ENCODE measurements around the gene TMEM200A.
A peak's percentile ranks its signal among the peaks of the same experiment; 100 is the strongest.
"Not testable (repeated sequence)": the region's sequence is repeated elsewhere in the genome, so short reads cannot be mapped to it uniquely, and the experiment has no call there.

TMEM200A gene

GRCh38 chr6:130365166-130366106, at the start of gene TMEM200A:
TMEM200A (plus strand) TSS chr6:130366017; CDS start chr6:130440423, 74,406 bp downstream.
- Mint-ChIP-seq H3K36me3 (ENCODE audit: low read depth) (no peaks in the 10 kb centered on the region), H3K4me1 (ENCODE audit: low read depth) (peaks cover 18% of the 10 kb centered on the region), H3K9me3 (peaks cover 6% of the 10 kb centered on the region), H3K4me3 (peak within 1 kb of the TSS; percentile 80), H3K27me3 (ENCODE audit: low read depth) (peaks cover 64% of the 10 kb centered on the region), H3K27ac (peak within 1 kb of the TSS; percentile 26)

GRCh38 chr6:130320908-130321307, 44.9 kb upstream of the TMEM200A start:
- no peak overlapping the region for H3K4me3 Mint-ChIP-seq
- H3K27me3 Mint-ChIP-seq (ENCODE audit: low read depth): peaks cover 21% of the 10 kb centered on the region
- H3K4me1 Mint-ChIP-seq (ENCODE audit: low read depth): peaks cover 9% of the 10 kb centered on the region
- H3K36me3 Mint-ChIP-seq (ENCODE audit: low read depth): no peaks in the 10 kb centered on the region
- no peaks in the 10 kb centered on the region for H3K9me3 Mint-ChIP-seq
- no peak overlapping the region for H3K27ac Mint-ChIP-seq

GRCh38 chr6:130322673-130323268, 43.0 kb upstream of the TMEM200A start:
- Mint-ChIP-seq H3K27ac (no peak overlapping the region), H3K27me3 (ENCODE audit: low read depth) (peaks cover 27% of the 10 kb centered on the region), H3K4me3 (no peak overlapping the region), H3K4me1 (ENCODE audit: low read depth) (peaks cover 9% of the 10 kb centered on the region), H3K36me3 (ENCODE audit: low read depth) (no peaks in the 10 kb centered on the region), H3K9me3 (no peaks in the 10 kb centered on the region)

- peaks cover 9% of the 10 kb centered on the region for H3K4me1 Mint-ChIP-seq (ENCODE audit: low read depth)
- H3K27ac Mint-ChIP-seq: no peak overlapping the region
- no peaks in the 10 kb centered on the region for H3K36me3 Mint-ChIP-seq (ENCODE audit: low read depth)
- H3K27me3 Mint-ChIP-seq (ENCODE audit: low read depth): peaks cover 19% of the 10 kb centered on the region
- no peaks in the 10 kb centered on the region for H3K9me3 Mint-ChIP-seq
- no peak overlapping the region for H3K4me3 Mint-ChIP-seq
Measured at GRCh38 chr6:130324657-130325056, 41.2 kb upstream of the TMEM200A start.

GRCh38 chr6:130326496-130326895, 39.3 kb upstream of the TMEM200A start:
- peaks cover 9% of the 10 kb centered on the region for H3K4me1 Mint-ChIP-seq (ENCODE audit: low read depth)
- peaks cover 11% of the 10 kb centered on the region for H3K27me3 Mint-ChIP-seq (ENCODE audit: low read depth)
- H3K4me3 Mint-ChIP-seq: no peak overlapping the region
- no peaks in the 10 kb centered on the region for H3K36me3 Mint-ChIP-seq (ENCODE audit: low read depth)
- peaks cover 5% of the 10 kb centered on the region for H3K9me3 Mint-ChIP-seq
- H3K27ac Mint-ChIP-seq: no peak overlapping the region

GRCh38 chr6:130337534-130337933, 28.3 kb upstream of the TMEM200A start:
- Mint-ChIP-seq H3K4me3 (no peak overlapping the region), H3K4me1 (ENCODE audit: low read depth) (no peaks in the 10 kb centered on the region), H3K36me3 (ENCODE audit: low read depth) (no peaks in the 10 kb centered on the region), H3K27ac (no peak overlapping the region), H3K27me3 (ENCODE audit: low read depth) (peaks cover 9% of the 10 kb centered on the region), H3K9me3 (peaks cover 3% of the 10 kb centered on the region)

GRCh38 chr6:130346324-130346723, 19.5 kb upstream of the TMEM200A start:
- not testable (repeated sequence) for H3K4me1 Mint-ChIP-seq (ENCODE audit: low read depth)

GRCh38 chr6:130354322-130354721, 11.5 kb upstream of the TMEM200A start:
- Mint-ChIP-seq H3K27me3 (ENCODE audit: low read depth) (peaks cover 22% of the 10 kb centered on the region), H3K9me3 (no peaks in the 10 kb centered on the region), H3K36me3 (ENCODE audit: low read depth) (no peaks in the 10 kb centered on the region), H3K4me3 (no peak overlapping the region), H3K4me1 (ENCODE audit: low read depth) (no peaks in the 10 kb centered on the region), H3K27ac (no peak overlapping the region)

More at GRCh38 chr6:130346324-130346723, 19.5 kb upstream of the TMEM200A start:
- peaks cover 10% of the 10 kb centered on the region for H3K27me3 Mint-ChIP-seq (ENCODE audit: low read depth)
- not testable (repeated sequence) for H3K27ac Mint-ChIP-seq; H3K4me3 Mint-ChIP-seq; H3K36me3 Mint-ChIP-seq (ENCODE audit: low read depth); H3K9me3 Mint-ChIP-seq

GRCh38 chr6:130355572-130355971, 10.2 kb upstream of the TMEM200A start:
- H3K9me3 Mint-ChIP-seq: no peaks in the 10 kb centered on the region
- H3K4me1 Mint-ChIP-seq (ENCODE audit: low read depth): no peaks in the 10 kb centered on the region
- H3K27ac Mint-ChIP-seq: no peak overlapping the region
- peaks cover 32% of the 10 kb centered on the region for H3K27me3 Mint-ChIP-seq (ENCODE audit: low read depth)
- no peak overlapping the region for H3K4me3 Mint-ChIP-seq
- no peaks in the 10 kb centered on the region for H3K36me3 Mint-ChIP-seq (ENCODE audit: low read depth)

GRCh38 chr6:130357436-130357835, 8.4 kb upstream of the TMEM200A start:
- no peak overlapping the region for H3K4me3 Mint-ChIP-seq
- H3K27ac Mint-ChIP-seq: no peak overlapping the region
- no peaks in the 10 kb centered on the region for H3K4me1 Mint-ChIP-seq (ENCODE audit: low read depth)
- no peaks in the 10 kb centered on the region for H3K36me3 Mint-ChIP-seq (ENCODE audit: low read depth)
- H3K27me3 Mint-ChIP-seq (ENCODE audit: low read depth): peaks cover 37% of the 10 kb centered on the region
- H3K9me3 Mint-ChIP-seq: no peaks in the 10 kb centered on the region

- no peak overlapping the region for H3K4me3 Mint-ChIP-seq
- peaks cover 56% of the 10 kb centered on the region for H3K27me3 Mint-ChIP-seq (ENCODE audit: low read depth)
- H3K4me1 Mint-ChIP-seq (ENCODE audit: low read depth): peaks cover 5% of the 10 kb centered on the region
- H3K9me3 Mint-ChIP-seq: peaks cover 6% of the 10 kb centered on the region
- H3K36me3 Mint-ChIP-seq (ENCODE audit: low read depth): no peaks in the 10 kb centered on the region
- no peak overlapping the region for H3K27ac Mint-ChIP-seq
Measured at GRCh38 chr6:130359736-130360135, 6.1 kb upstream of the TMEM200A start.

- peaks cover 57% of the 10 kb centered on the region for H3K27me3 Mint-ChIP-seq (ENCODE audit: low read depth)
- no peak overlapping the region for H3K27ac Mint-ChIP-seq
- H3K4me3 Mint-ChIP-seq: no peak overlapping the region
- no peaks in the 10 kb centered on the region for H3K36me3 Mint-ChIP-seq (ENCODE audit: low read depth)
- H3K9me3 Mint-ChIP-seq: peaks cover 6% of the 10 kb centered on the region
- peaks cover 12% of the 10 kb centered on the region for H3K4me1 Mint-ChIP-seq (ENCODE audit: low read depth)
Measured at GRCh38 chr6:130362128-130362527, 3.7 kb upstream of the TMEM200A start.

GRCh38 chr6:130364224-130364780, 1.5 kb upstream of the TMEM200A start:
- H3K36me3 Mint-ChIP-seq (ENCODE audit: low read depth): no peaks in the 10 kb centered on the region

GRCh38 chr6:130366107-130367005, 539 bp downstream of the TMEM200A start:
- Mint-ChIP-seq H3K27ac (peak overlapping the region; percentile 26), H3K9me3 (peaks cover 6% of the 10 kb centered on the region), H3K36me3 (ENCODE audit: low read depth) (no peaks in the 10 kb centered on the region), H3K4me3 (peak overlapping the region; percentile 80), H3K27me3 (ENCODE audit: low read depth) (peaks cover 71% of the 10 kb centered on the region), H3K4me1 (ENCODE audit: low read depth) (peaks cover 18% of the 10 kb centered on the region)

More at GRCh38 chr6:130364224-130364780, 1.5 kb upstream of the TMEM200A start:
- peaks cover 6% of the 10 kb centered on the region for H3K9me3 Mint-ChIP-seq
- H3K4me1 Mint-ChIP-seq (ENCODE audit: low read depth): peaks cover 18% of the 10 kb centered on the region
- H3K27ac Mint-ChIP-seq: peak overlapping the region; percentile 5
- H3K27me3 Mint-ChIP-seq (ENCODE audit: low read depth): peaks cover 64% of the 10 kb centered on the region
- peak overlapping the region; percentile 54 for H3K4me3 Mint-ChIP-seq
